ENCODE results near the gene PRRC2C.
"Not testable (repeated sequence)": the region's sequence is repeated elsewhere in the genome, so short reads cannot be mapped to it uniquely, and the experiment has no call there.

Gene PRRC2C

GRCh38 chr1:171500803-171501202 is 15.5 kb downstream of the PRRC2C start:
- DNase-seq (ENCODE audit: low read depth in 2 of 2) = no peak

- DNase-seq (ENCODE audit: low read depth in 2 of 2) = no peak
These were observed 16.1 kb downstream of the PRRC2C start for GRCh38 chr1:171501305-171502024.

- DNase-seq (ENCODE audit: low read depth in 2 of 2) = no peak
These were observed 21.4 kb downstream of the PRRC2C start for GRCh38 chr1:171506525-171507304.

GRCh38 chr1:171507435-171507834 is 22.1 kb downstream of the PRRC2C start:
- DNase-seq (ENCODE audit: low read depth in 2 of 2) = no peak

- DNase-seq (ENCODE audit: low read depth in 2 of 2) = no peak
These were observed 23.9 kb downstream of the PRRC2C start for GRCh38 chr1:171509191-171509590.

- no peak for DNase-seq (ENCODE audit: low read depth in 2 of 2)
These were observed 28.4 kb downstream of the PRRC2C start for GRCh38 chr1:171513743-171514142.

- DNase-seq (ENCODE audit: low read depth in 2 of 2) = no peak
These were observed 30.0 kb downstream of the PRRC2C start for GRCh38 chr1:171515299-171515698.

GRCh38 chr1:171515741-171516140 is 30.4 kb downstream of the PRRC2C start:
- no peak for DNase-seq (ENCODE audit: low read depth in 2 of 2)

- DNase-seq (ENCODE audit: low read depth in 2 of 2) = no peak
These were observed 36.2 kb downstream of the PRRC2C start for GRCh38 chr1:171521567-171521966.

GRCh38 chr1:171530676-171531075 is 45.3 kb downstream of the PRRC2C start:
- no peak for DNase-seq (ENCODE audit: low read depth in 2 of 2)

GRCh38 chr1:171532520-171532919 is 47.2 kb downstream of the PRRC2C start:
- DNase-seq (ENCODE audit: low read depth in 2 of 2) = no peak

- no peak for DNase-seq (ENCODE audit: low read depth in 2 of 2)
These were observed 60.2 kb downstream of the PRRC2C start for GRCh38 chr1:171545523-171545922.

- DNase-seq (ENCODE audit: low read depth in 2 of 2) = no peak
These were observed 64.7 kb downstream of the PRRC2C start for GRCh38 chr1:171550050-171550449.

GRCh38 chr1:171550598-171551100 is 65.3 kb downstream of the PRRC2C start:
- DNase-seq (ENCODE audit: low read depth in 2 of 2) = not testable (repeated sequence)

GRCh38 chr1:171553960-171554359 is 68.6 kb downstream of the PRRC2C start:
- DNase-seq (ENCODE audit: low read depth in 2 of 2) = not testable (repeated sequence)

- DNase-seq (ENCODE audit: low read depth in 2 of 2) = no peak
These were observed 78.3 kb downstream of the PRRC2C start for GRCh38 chr1:171563675-171564074.

- DNase-seq (ENCODE audit: low read depth in 2 of 2) = no peak
These were observed 81.1 kb downstream of the PRRC2C start for GRCh38 chr1:171566467-171566866.

GRCh38 chr1:171570295-171570694 is 85.0 kb downstream of the PRRC2C start:
- no peak for DNase-seq (ENCODE audit: low read depth in 2 of 2)

- DNase-seq (ENCODE audit: low read depth in 2 of 2) = no peak
These were observed 90.8 kb downstream of the PRRC2C start for GRCh38 chr1:171576144-171576543.

GRCh38 chr1:171581226-171581625 is 95.9 kb downstream of the PRRC2C start:
- no peak for DNase-seq (ENCODE audit: low read depth in 2 of 2)

GRCh38 chr1:171581766-171582165 is 96.4 kb downstream of the PRRC2C start:
- DNase-seq (ENCODE audit: low read depth in 2 of 2) = no peak

GRCh38 chr1:171582589-171582988 is 97.3 kb downstream of the PRRC2C start:
- no peak for DNase-seq (ENCODE audit: low read depth in 2 of 2)

- DNase-seq (ENCODE audit: low read depth in 2 of 2) = no peak
These were observed 98.4 kb downstream of the PRRC2C start for GRCh38 chr1:171583591-171584201.
